GM18502 (cell line): ENCODE measurements around the gene DDR2.
"Not testable (repeated sequence)": the region's sequence is repeated elsewhere in the genome, so short reads cannot be mapped to it uniquely, and the experiment has no call there.

Experiments
- ATAC-seq: cut with Tn5 transposase; IDR thresholded peaks from one replicate; pipeline ENCODE4 v1.9.1; 2021; ENCODE audit warnings: mild to moderate bottlenecking; ENCODE audit not compliant: unreplicated experiment, poor library complexity

DDR2 gene

DNA sequence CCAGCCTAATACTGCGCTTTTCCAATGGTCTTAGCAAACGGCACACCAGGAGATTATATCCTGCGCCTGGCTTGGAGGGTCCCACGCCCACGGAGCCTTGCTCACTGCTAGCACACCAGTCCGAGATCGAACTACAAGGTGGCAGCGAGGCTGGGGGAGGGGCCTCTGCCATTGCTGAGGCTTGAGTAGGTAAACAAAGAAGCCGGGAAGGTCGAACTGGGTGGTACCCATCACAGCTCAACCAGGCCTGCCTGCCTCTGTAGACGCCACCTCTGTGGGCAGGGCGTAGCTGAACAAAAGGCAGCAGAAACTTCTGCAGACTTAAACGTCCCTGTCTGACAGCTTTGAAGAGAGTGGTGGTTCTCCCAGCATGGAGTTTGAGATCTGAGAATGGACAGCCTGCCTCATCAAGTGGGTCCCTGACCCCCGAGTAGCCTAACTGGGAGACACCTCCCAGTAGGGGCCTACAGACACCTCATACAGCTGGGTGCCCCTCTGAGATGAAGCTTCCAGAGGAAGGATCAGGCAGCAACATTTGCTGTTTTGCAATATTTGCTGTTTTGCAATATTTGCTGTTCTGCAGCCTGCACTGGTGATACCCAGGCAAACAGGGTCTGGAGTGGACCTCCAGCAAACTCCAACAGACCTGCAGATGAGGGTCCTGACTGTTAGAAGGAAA is 114.1 kb downstream of the DDR2 start:
- ATAC-seq: not testable (repeated sequence)

DNA sequence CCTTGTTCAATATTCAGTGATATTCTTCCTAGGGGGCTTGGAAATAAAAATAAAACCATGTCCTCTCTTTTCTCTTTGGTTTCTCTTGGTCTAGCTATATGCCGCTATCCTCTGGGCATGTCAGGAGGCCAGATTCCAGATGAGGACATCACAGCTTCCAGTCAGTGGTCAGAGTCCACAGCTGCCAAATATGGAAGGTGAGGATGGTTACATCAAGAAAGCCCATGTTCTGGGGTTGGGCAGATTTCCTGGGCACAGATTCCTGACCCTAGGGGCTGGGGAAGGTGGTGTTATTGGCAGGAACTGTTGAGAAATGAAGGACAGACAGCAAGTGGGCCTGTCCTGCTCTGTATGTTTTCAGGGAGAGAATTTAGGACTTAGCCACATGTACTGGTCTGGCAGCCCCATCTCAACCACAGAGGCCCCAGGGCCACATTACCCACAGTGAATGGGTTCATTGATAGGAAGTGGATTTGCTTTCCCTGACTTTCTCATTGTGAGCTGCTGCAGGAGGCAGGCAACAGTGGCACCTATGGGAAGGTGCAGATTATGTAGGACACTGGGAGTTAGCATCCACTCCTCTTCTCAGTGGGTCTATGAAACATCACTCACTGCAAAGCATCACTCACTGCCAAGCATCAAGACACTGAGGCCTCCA is 120.9 kb downstream of the DDR2 start:
- no peak for ATAC-seq

DNA sequence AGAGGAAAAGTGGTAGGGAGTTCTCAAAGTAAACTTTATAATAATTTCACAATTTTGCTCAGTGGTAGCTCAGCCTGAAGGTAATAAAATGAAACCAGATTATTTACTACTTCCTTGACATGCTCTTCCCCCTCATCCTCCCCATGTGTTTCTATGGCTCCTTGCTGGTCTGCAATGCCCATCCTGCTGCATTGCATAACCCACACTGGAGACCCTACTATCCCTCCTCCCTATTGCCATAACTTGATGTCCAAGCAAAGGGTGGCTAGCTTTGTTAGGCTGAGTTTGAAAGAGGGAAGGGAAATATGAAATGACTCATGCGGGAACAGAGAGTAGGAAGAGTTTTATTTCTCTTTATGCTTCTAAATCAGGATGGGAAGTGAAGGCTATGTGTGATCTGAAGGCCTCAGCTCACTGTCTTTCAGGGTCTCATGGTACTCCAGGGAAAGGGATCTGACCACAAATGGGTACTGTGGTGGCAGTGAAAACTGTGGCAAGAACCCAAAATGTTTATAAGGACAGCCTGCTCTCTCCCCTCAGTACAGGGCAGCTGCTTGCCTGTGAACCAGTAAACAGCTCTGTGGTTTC is 121.8 kb downstream of the DDR2 start:
- ATAC-seq: no peak

DNA sequence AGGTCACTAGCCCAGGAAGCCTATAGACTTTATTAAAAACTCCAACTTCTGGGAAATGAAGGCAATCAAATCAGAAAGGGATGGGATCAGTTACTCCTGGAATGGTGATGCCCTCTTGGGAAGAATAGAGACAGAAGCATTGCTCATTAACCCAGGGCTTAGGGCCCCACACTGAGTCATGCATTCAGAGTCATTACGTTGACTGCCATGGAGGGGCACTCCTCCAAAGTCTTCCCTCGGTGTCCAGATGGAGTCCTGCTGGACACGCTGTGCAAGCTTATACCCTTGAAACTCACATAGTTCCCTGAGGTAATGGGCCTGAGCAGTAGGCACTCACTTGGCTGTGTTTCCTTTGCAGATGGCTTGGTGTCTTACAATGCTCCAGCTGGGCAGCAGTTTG is 123.0 kb downstream of the DDR2 start:
- ATAC-seq: no peak

DNA sequence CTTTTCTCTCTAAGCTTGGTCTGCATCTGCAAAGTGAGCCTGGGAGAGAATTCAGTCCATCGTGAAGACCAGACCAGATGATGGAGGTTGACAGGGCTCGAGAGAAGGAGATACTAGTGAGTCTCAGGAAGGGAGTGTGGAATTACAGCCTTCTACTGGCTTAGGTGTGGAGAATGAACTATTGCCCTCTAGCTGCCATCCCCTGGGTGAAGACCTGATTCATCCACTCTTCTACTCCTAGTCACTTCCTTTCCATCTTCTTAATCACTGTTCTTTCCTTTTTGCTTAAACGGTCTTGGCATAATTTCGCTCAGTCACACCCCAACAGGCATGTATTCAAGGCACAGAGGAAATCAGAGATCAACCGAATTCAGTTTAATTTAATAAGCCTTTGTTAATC is 124.3 kb downstream of the DDR2 start:
- no peak for ATAC-seq

DNA sequence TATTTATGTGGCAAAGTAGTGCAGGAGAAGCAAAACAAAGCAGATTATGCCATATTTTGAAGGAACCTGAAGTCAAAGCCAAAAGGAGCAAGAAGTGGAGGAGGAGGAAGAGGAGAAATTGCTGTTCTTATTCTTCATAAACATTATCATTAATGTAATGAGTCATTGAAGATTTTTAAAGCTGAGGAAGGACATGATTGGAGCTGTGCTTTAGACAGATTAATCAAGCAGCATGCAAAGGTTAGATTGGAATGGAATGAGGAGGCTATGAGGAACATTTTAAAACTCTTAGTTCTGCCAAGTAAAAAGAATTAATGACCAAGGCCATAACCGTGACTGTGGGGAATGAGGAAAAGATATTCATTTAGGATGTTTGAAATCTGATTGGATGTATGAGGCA is 125.2 kb downstream of the DDR2 start:
- no peak for ATAC-seq

DNA sequence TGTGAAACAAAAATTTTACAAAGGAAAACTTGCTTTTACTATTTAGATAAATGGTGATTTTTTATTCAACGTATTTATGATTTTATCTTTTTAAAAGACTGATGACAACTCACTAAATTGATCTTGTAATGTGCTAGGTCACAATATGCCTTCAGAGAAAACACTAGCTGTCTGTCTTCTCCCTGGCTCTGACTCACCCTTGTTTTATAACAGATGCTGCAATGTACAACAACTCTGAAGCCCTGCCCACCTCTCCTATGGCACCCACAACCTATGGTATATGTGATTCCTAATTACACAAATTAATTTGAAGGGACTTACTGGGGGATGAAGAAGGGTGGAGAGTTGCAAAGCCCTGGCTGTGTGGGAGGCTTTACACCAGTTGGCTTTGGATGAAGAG is 133.5 kb downstream of the DDR2 start:
- ATAC-seq: no peak

DNA sequence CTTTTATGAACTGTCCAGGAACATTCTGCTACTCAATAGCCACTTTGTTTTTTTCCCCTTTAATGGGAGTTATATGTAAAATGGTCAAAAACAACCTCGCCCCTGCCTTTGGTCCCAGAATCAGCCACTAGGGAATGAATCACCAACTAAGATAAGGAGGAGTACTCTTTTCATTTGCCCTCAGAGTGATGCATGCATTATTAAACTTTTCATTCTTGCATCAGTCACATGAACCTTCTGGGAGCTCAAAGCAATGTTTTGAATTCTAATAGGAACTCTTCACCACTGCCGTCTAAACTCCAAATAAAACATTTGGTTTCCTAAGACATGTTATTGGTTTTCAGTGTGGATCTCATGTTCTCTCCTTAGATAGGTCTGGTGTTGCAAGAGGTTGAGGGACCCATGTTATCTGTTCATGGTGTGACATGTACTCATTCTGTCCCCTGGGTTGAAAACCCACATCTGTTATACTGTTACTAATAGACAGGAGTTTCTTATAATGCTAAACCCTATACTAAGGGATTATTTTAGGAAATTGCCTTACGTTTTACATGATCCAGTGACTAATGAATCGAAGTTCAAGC is 140.4 kb downstream of the DDR2 start:
- ATAC-seq: no peak

DNA sequence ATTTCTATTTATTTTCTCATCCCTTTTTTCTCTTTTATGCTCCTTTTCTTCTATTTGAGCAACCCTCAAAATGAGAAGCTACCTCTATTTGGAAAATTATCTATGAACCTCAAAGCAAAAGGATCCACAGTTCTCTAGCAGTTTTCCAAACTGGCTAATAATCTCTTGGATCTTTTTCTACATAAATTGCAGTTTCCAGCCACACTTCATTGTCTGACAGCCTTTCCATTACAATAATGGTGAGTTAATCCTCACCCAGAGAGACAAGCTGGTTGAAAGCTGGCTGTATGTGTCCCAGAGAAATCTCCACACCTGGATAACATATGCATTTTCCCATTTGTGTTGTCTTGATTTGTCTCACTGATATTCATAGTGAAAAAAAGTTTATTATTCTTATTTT is 141.7 kb downstream of the DDR2 start:
- ATAC-seq: no peak

DNA sequence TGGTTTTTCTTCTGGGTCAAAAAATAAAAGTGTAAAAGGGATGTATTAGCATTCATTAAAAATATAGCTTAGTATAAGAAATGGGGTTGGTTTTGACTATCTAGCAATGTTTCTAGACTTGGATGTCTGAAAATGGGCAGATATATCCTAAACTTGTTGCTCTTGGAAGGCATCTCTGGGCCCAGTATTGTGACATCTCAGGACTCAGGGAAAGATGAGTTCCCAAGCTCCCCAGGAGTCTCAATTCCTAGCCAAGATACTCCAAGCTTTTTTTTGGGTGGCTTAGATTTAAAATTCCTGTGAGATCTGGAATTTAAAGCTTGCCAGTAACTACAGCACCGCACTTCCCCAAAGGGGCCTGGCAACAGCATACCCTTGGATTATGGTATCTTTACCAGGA is 146.8 kb downstream of the DDR2 start:
- ATAC-seq: no peak

DNA sequence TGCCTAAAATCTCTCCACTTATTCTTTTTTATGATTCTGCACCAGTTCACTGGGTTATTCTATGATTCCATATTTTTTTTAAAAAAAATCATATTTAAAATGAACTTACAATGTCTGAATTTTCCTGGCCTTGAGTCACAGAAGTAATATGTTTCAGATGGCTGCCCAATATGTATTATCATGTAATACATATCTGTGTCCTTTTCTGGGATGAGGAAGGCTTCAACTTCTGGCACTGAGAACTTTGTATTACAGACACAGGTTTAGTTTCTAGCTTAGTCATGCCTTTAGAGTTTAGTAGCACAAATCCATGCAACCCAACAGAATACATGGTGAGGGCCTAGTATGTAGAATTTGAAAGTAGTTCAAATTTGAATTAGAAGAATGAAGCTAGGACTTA is 150.4 kb downstream of the DDR2 start:
- ATAC-seq: no peak

DNA sequence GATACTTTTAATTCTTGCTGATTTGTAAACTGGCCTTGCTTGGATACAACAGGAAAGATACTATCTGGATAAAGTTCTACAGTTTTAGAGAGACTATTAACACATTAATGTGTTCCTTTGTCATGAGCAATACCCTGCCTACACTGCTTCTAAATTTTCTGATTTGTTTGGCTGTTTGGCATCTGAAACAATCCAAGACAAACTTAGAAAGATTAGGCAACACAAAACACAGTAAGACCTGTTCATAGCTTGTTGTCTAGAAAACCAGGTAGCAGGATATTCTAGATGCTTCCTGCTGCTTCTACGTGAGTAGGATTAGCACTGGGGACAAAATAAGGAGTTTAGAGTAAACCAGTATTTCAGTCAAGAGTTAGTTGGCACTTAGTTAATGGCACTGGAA is 152.7 kb downstream of the DDR2 start:
- ATAC-seq: not testable (repeated sequence)

DNA sequence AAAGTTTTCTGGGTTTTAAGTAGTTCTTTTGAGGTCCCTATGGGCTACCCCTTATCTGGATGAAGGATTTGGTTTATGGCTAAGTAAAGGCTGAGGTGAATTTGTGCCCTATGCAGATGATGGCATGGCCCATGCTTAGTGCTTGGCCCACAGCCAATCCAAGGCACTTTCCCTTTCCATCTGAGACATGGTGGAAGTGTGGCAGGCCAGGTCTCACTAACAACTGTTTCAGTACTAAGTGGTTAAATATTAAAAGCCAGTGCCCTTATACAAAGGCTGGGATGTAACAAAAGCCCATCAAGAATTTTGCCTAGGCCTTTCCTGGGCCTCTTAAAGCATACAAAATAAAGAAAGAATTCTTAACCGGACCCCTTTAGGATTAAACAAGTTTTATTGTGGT is 156.5 kb downstream of the DDR2 start:
- ATAC-seq: not testable (repeated sequence)

DNA sequence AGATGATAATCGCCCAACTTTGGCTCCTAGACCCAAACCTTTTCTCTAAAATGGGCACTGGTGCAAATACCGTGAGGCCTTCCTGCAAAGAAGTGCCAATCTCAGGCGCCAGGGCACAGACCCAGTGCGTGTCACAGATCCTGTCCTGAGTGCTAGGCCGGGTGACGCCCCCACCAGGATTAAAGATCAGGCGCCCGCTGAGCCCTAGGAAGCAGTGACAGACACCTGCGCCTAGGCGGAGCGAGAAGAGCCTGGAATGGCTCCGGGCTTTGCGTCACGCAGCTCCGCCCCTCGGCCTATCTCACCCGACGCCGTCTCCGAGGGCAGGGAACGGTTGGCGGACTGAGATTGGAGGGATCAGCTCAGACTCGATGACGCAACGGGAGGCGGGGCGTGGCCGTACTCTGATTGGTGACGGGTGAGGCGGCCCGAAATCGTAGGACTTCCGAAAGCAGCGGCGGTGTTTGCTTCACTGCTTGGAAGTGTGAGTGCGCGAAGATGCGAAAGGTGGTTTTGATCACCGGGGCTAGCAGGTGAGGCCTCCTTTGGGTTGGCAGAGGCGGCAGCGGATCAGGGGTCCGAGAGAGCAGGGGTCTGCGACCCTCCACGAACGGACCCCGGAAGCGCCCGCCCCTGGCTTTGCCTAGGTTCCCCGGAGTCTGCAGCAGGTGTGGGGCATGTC is 158.2 kb downstream of the DDR2 start, which contains the start of gene HSD17B7:
Gene HSD17B7, plus strand, starts transcription at position 400 of the 682 bp plus-strand sequence. Its CDS starts 99 bp downstream, at position 499.
- ATAC-seq: peak; percentile 99

DNA sequence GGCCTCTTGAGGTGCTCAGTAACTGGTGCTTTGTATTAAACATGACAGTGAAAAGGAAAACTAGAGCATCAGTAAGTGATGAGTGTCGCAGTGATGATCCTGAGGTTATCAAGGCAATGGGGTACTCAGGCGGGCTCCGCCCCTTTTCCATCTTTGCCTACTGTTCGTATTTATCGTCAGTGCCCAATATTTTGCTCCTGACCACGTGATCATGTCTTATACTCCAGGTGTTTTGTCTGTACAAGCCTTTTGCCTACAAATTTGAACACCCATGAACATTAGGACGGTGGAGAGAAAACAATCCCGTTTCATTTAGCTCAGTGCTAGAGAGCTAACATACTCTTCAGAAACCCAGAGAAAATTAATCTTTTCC is 158.7 kb downstream of the DDR2 start:
- not testable (repeated sequence) for ATAC-seq

DNA sequence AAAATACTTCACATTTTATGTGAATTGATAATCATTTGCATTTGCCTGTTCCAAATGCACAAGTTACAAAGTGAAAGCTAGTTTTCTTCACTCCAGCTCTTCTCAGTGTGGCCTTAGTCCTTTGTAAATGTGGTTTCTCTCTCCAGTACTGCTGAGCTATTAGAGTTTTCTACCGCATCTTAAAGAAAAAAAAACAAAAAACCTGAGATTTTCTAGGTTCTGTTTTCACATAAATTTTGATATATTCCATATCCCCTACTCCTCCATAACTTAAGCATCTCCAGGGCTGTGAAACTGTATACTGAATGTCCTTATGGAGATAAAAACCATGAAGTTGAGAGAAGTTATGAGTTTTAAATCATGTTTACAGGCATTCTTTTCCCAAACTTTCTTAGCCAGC is 162.0 kb downstream of the DDR2 start:
- ATAC-seq: not testable (repeated sequence)

DNA sequence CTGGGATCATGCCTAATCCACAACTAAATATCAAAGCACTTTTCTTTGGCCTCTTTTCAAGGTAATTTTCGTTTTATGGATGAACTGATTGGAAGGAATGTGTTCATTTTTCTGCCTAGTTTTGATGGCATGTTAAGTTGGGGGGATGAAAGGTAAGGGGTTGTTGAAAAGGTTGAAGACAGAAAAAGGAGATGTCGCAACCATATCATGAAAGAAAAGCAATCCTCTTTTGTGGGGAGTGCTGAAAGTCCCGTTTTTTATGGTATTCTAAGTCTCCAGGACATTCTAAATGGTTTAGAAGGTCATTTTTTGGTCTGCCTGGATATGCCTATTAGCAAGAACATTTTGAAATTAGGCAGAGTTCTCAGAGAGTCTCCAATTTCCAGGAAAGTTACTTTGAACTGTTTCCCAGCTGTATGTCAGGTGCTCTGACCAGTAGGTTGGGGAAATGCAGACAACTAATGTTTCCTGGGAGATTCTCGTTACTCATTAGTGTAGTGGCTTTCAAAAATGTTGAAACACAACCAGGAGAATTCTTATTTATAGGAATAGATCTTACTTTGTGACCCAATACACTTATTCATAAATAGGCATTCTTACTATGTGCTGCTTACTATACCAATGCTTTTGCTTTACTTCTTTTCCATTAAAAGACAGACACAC is 164.5 kb downstream of the DDR2 start:
- not testable (repeated sequence) for ATAC-seq

DNA sequence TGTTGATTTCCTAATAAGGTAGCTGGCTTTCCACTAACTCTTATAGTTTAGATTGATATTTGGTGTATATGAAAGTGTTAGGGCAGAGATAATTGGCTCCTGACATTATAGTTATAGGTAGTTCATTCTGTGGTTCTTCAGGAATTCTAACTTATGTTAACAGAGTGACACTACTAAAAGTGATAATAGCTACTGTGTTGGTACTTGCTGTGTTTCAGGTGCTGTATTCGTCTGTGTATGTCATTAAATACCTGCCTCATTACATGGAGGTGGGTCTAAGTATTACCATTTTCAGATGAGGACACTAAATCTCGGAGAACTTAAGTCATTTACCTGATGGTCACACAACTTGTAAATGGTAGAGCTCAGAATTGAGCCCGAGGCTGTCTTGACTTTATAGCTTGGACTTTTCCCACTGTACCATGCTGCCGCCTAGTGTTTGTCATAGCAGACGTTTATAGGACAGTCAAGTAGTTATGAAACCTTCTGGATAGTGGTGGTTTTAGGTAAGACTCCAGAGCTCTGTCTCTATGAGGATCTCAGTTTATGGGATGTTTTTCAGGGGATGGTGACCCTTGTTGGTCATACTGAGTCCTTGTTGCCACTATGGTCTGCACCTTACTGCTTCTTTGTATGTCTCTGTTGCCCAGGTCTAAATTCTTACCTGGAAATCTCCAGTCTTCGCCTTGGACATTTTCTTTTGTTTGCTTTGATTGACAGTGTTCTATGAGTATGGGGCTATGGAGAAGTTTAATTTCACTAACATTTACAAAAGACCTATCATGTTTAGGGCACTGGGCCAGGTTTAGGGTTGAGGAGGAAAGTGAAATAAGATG is 167.9 kb downstream of the DDR2 start:
- not testable (repeated sequence) for ATAC-seq

DNA sequence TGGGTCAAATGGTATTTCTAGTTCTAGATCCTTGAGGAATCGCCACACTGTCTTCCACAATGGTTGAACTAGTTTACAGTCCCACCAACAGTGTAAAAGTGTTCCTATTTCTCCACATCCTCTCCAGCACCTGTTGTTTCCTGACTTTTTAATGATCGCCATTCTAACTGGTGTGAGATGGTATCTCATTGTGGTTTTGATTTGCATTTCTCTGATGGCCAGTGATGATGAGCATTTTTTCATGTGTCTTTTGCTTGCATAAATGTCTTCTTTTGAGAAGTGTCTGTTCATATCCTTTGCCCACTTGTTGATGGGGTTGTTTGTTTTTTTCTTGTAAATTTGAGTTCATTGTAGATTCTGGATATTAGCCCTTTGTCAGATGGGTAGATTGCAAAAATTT is 175.2 kb downstream of the DDR2 start:
- ATAC-seq: not testable (repeated sequence)
